HG03039 (cell line): ENCODE measurements around the gene MIR17HG.

Experiments
- ATAC-seq: cut with Tn5 transposase; IDR thresholded peaks from one replicate; pipeline ENCODE4 v1.9.1; 2021; ENCODE audit warnings: mild to moderate bottlenecking, moderate library complexity; ENCODE audit not compliant: unreplicated experiment

The MIR17HG gene

DNA sequence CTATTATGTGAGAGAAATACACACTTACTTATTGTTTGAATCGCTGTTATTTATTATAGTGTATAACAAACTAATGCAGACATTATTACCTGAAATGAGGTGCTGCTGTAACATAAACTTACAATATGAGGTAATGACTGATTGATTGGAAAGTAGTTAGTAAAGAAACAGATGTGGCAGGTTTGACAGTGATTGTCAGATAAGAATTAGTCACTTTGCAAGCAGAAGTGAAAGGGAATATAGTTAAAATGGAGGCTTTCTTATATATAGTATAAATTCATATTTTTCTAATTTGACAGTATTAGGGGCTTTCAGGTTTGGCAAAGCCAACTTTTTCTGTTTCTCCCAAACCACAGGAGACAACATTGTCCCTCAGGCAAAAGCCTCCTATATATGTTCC, 20.6 kb downstream of the MIR17HG start:
- ATAC-seq, result no peak

- peak; percentile 43 for ATAC-seq
Measured at GRCh38 chr13:91368676-91369440, 21.4 kb downstream of the MIR17HG start.

DNA sequence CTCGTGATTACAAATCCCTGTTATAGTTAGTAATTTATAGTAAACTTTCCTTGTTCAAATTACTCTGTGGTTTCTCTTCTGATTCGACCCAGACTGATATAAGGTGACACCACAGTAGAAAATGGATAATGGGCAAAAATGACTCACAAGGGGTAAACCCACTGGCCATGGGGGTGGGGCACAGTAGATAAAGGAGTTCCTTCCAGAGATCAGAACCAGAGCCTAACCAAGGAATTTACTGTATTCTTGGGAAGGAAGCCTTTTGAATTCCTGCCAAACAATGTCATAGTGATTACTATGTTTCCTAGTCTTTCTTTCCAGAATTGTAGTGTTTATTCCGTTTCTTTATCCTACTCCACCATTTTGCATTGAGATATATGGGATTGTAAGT, 21.9 kb downstream of the MIR17HG start:
- peak; percentile 47 for ATAC-seq

GRCh38 chr13:91370501-91370900, 23.0 kb downstream of the MIR17HG start:
- no peak for ATAC-seq

DNA sequence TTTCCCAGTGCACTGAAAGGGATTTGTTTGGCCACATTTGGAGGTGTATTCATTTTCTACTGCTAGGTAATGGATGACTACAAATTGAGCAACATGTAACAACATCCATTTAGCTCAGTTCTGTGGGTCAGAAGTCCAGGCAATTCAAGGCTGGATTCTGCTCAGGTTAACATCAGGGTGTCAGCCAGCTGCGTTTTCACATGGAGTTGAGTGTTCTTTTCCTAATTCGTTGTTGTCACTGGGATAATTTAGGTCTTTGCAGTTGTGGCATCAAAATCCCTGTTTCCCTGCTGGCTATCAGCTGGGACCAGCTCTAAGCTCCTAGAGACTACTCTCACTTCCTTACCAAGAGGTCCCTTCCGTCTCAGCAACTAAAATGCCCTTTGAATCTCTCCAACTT, 25.4 kb downstream of the MIR17HG start:
- ATAC-seq, result no peak

DNA sequence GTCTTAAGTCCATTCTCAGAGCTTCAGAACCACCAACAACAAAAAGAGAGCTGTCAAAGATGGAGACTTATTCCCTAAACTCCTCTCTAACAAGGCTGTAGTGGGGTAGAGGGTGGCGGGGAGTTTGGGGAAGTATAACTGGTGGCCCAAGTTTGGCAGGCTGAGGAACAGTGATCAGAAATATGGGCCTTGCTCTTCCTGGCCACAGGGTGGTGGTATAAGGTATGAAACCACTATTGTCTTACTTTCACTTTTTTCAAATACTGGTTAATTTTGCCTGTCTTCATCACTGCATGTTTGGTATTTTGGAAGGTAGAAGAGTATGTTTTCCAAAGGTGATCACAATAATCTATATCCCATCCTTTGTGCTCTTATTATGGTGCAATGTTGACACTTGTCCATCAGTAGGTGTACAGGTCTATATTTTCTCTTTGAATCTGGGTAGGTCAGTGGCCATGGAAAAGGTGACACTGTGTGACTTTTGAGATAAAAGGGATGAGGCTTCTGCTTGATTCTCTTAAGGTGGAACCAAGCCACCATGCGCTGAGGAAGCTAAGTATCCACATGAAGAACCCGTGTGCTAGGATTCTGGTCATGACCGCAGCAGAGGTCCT, 27.7 kb downstream of the MIR17HG start:
- ATAC-seq, result peak; percentile 96

DNA sequence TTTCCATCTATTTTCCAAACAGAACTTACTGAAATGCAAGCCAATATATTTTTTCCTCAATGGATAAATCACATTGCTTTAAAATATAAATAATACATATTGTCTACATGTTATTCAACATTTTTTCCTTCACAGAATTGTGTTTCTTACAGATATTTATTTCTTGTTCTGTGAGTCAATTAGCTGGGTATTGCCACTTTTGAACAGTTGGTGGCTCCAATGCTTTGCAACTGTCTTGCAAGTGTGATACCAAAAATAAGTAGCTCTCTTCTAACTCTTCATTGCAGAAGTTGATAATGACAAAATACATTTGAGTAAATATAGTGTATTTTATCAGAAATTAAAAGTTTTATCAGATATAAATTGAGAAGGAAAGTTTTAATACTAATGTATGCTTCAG, 33.9 kb downstream of the MIR17HG start:
- no peak for ATAC-seq

DNA sequence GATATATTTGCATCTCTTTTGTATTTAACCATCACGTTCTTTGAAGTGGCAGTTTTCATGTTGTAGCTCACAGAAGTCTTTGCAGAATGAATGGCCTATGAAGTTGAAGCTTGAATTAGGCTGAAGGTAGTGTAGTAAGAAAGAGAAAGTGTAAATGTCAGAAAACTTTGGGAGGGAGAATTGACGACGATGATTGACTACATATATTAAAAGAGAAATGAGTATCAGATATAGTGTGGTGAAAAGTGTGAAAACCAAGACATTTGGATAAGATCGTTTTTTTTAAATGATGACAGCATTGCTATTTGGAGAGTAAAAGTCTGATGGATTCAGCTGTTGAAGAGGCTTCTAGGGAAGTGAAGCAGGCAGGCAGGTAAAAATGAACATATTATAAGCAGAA, 36.3 kb downstream of the MIR17HG start:
- ATAC-seq, result no peak

- no peak for ATAC-seq
Measured at GRCh38 chr13:91384896-91385295, 37.4 kb downstream of the MIR17HG start.

- ATAC-seq, result no peak
Measured at GRCh38 chr13:91389186-91389585, 41.7 kb downstream of the MIR17HG start.

- ATAC-seq, result no peak
Measured at GRCh38 chr13:91397595-91397994, 50.1 kb downstream of the MIR17HG start.

- ATAC-seq, result peak; percentile 98
Measured at GRCh38 chr13:91398413-91399188, 51.1 kb downstream of the MIR17HG start, which contains the start of gene GPC5. GPC5 (plus strand) TSS chr13:91398621.

DNA sequence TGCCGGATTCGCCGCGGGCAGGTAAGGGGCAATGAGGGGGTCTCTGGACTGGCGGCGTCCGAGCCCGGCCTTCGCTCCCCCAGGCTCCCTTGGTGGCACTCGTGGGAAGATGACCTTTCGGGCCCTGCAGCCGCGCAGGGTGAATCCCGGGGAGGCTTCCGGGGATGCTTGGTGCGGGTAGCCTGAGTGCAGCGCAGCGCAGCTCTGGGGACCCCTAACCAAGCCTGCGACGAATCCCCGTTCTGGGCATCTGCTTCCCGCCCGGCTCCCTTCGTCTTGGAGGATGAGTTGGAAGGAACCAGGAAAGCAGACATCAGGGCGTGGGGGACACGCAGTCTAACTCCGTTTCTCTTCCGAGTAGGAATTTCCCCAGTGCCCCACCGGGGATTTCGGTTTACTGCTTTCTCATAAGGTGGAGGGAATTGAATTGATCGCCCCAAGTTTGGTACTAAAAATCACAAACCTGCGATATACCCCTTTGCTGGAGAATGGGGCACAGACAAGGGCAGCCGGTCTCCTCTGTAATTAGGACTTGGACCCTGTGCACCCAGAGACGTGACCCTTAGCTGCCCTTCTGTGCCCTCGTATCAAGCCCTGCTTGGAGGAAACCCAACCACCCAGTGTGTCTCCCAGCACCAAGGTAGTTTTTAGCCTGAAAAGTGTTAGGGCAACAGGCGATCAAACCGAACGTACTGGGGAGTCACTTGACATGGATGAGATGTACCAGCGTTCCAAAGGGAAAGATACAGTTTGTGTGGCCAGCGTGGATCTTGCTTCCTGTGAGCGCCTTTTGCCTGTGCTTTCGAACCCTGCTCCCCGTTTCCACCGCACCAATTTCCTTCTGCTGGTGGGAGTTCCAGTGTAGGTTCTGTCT, 51.9 kb downstream of the MIR17HG start:
- ATAC-seq, result peak; percentile 14

GRCh38 chr13:91400063-91400399, 52.5 kb downstream of the MIR17HG start:
- no peak for ATAC-seq

DNA sequence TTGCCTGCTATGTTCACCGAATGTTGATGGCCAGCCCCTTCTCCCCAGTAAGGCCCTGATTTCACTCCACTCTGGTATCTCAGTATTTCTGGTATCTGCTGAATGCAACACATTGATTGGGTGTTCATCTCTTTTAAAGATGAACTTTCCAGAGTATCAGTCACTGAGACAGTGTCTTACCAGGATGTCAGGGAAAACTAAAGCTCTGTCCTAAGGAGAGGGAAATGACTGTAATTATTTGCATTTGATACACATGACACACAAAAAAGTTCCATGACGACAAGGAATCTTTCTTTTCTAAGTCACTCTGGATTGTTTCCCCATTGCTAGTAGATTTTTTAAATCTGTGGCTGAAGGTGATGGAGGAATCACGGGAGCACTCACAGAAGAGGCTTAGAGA, 53.2 kb downstream of the MIR17HG start:
- no peak for ATAC-seq

GRCh38 chr13:91401920-91402319, 54.4 kb downstream of the MIR17HG start:
- ATAC-seq, result no peak
